GM21381 (cell line): ENCODE data around the gene C1orf159.

Source experiments
- ATAC-seq: cut with Tn5 transposase; IDR thresholded peaks from one replicate; pipeline ENCODE4 v1.9.1; 2021; ENCODE audit warnings: mild to moderate bottlenecking, moderate library complexity; ENCODE audit not compliant: unreplicated experiment

C1orf159 gene

GRCh38 chr1:1132956-1133750, 17.3 kb upstream of the C1orf159 start:
- ATAC-seq: no peak

GRCh38 chr1:1132042-1132950, 16.4 kb upstream of the C1orf159 start:
- no peak for ATAC-seq

GRCh38 chr1:1130206-1131120, 14.6 kb upstream of the C1orf159 start:
- ATAC-seq: no peak

GRCh38 chr1:1129381-1129821, 13.5 kb upstream of the C1orf159 start:
- ATAC-seq: no peak

GRCh38 chr1:1128454-1129139, 12.7 kb upstream of the C1orf159 start:
- ATAC-seq: no peak

GRCh38 chr1:1127551-1128451, 11.9 kb upstream of the C1orf159 start:
- ATAC-seq: no peak

- ATAC-seq: no peak
These were observed 10.1 kb upstream of the C1orf159 start for GRCh38 chr1:1125945-1126344.

GRCh38 chr1:1124786-1125642, 9.1 kb upstream of the C1orf159 start:
- ATAC-seq: no peak

GRCh38 chr1:1124508-1124785, 8.6 kb upstream of the C1orf159 start:
- ATAC-seq: no peak

GRCh38 chr1:1123581-1124507, 8.0 kb upstream of the C1orf159 start:
- no peak for ATAC-seq

- ATAC-seq: no peak
These were observed 7.1 kb upstream of the C1orf159 start for GRCh38 chr1:1122981-1123480.

- peak; percentile 49 for ATAC-seq
These were observed 6.4 kb upstream of the C1orf159 start for GRCh38 chr1:1122078-1122811.

GRCh38 chr1:1121611-1122077, 5.8 kb upstream of the C1orf159 start:
- no peak for ATAC-seq

GRCh38 chr1:1120866-1121591, 5.1 kb upstream of the C1orf159 start:
- no peak for ATAC-seq

GRCh38 chr1:1120096-1120495, 4.2 kb upstream of the C1orf159 start:
- ATAC-seq: no peak
